ENCODE results near the gene CLCA2.

Gene CLCA2

GRCh38 chr1:86472767-86473166 lies 48.8 kb downstream of the CLCA2 start:
- no peaks in the 10 kb centered on the region for H3K36me3 ChIP-seq (ENCODE audit: control insufficient read depth in 2 of 2, insufficient read depth in 1 of 2, low read length in 2 of 2)
- TF ChIP-seq ZNF561 (tag by site-specific recombination; IDR thresholded peaks at IDR 0.05; ENCODE audit: borderline replicate concordance) (no peak), ZIC2 (tag by site-specific recombination; IDR thresholded peaks at IDR 0.05) (no peak), ZNF202 (tag by site-specific recombination; IDR thresholded peaks at IDR 0.05; ENCODE audit: borderline replicate concordance) (no peak), TSHZ1 (tag by site-specific recombination; IDR thresholded peaks at IDR 0.05; ENCODE audit: borderline replicate concordance) (no peak), PRDM4 (tag by site-specific recombination; IDR thresholded peaks at IDR 0.05) (no peak)
- H3K27ac ChIP-seq (ENCODE audit: extremely low read depth, low read depth, low read length): no peak overlapping the region
- no peak overlapping the region for H3K4me3 ChIP-seq (ENCODE audit: low read depth, low read length)
- ChIA-PET POLR2A (no interaction called here), CTCF (interaction anchor here (0.7 to 3.3 kb wide), 16 partner anchors 8 to 635 kb away, joined by 3 to 19 read pairs (median 6); partner anchors contain the start of gene SH3GLB1)
- no peaks in the 10 kb centered on the region for H3K4me1 ChIP-seq (ENCODE audit: control insufficient read depth, insufficient read depth, low read length)
- no peaks in the 10 kb centered on the region for H3K9me3 ChIP-seq (ENCODE audit: control insufficient read depth, insufficient read depth, low read depth, low read length)

GRCh38 chr1:86477256-86477655 lies 53.3 kb downstream of the CLCA2 start:
- Histone ChIP-seq H3K4me3 (ENCODE audit: low read depth, low read length) (no peak overlapping the region), H3K9me3 (ENCODE audit: control insufficient read depth, insufficient read depth, low read depth, low read length) (no peaks in the 10 kb centered on the region), H3K27ac (ENCODE audit: extremely low read depth, low read depth, low read length) (no peak overlapping the region), H3K4me1 (ENCODE audit: control insufficient read depth, insufficient read depth, low read length) (no peaks in the 10 kb centered on the region), H3K36me3 (ENCODE audit: control insufficient read depth in 2 of 2, insufficient read depth in 1 of 2, low read length in 2 of 2) (no peaks in the 10 kb centered on the region)
- TF ChIP-seq CTCF (tag by site-specific recombination; IDR thresholded peaks at IDR 0.05) (no peak), SP2 (tag by site-specific recombination; IDR thresholded peaks at IDR 0.05) (no peak), ZNF843 (tag by site-specific recombination; IDR thresholded peaks at IDR 0.05) (no peak), ZBTB17 (tag by site-specific recombination; IDR thresholded peaks at IDR 0.05) (no peak), ZNF776 (tag by site-specific recombination; IDR thresholded peaks at IDR 0.05; ENCODE audit: borderline replicate concordance) (no peak), ZSCAN4 (tag by site-specific recombination; IDR thresholded peaks at IDR 0.05) (no peak), ZNF354C (tag by site-specific recombination; IDR thresholded peaks at IDR 0.05; ENCODE audit: borderline replicate concordance, low read depth) (no peak), ZNF16 (tag by site-specific recombination; IDR thresholded peaks at IDR 0.05; ENCODE audit: low read depth) (no peak)
- ChIA-PET POLR2A (no interaction called here), CTCF (interaction anchor here (1.1 kb wide), 1 partner anchor 13 kb away, joined by 4 read pairs; no protein-coding TSS in a partner anchor)
